HG02571 (cell line): ENCODE data around the gene THADA.
A peak's percentile ranks its signal among the peaks of the same experiment; 100 is the strongest.
"Not testable (repeated sequence)": the region's sequence is repeated elsewhere in the genome, so short reads cannot be mapped to it uniquely, and the experiment has no call there.

ENCODE experiments used
- ATAC-seq: cut with Tn5 transposase; IDR thresholded peaks from one replicate; pipeline ENCODE4 v1.9.1; 2021; ENCODE audit warnings: mild to moderate bottlenecking, moderate library complexity; ENCODE audit not compliant: unreplicated experiment

Gene THADA

DNA sequence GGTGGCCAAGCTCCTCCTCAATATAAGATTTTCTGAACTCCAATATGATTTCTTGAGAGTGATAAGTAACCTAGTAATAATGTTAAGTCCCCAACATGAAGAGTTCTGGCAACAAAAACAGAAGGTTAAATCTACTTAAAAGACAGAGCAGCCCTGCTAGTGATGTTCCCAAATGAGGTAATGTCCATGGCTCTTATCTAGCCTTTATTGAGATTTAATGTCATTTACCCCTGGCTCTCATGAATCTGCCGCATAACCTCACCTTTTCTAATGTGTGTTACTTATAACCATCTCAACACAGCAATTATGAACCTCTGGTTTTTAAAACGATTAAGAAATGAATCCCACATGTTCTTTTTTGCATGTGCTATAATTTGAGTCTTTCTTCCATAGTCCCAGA, 201.9 kb downstream of the THADA start:
- no peak for ATAC-seq

GRCh38 chr2:43391878-43392215, 204.0 kb downstream of the THADA start:
- no peak for ATAC-seq

- ATAC-seq: no peak
Measured at GRCh38 chr2:43391201-43391877, 204.5 kb downstream of the THADA start.

DNA sequence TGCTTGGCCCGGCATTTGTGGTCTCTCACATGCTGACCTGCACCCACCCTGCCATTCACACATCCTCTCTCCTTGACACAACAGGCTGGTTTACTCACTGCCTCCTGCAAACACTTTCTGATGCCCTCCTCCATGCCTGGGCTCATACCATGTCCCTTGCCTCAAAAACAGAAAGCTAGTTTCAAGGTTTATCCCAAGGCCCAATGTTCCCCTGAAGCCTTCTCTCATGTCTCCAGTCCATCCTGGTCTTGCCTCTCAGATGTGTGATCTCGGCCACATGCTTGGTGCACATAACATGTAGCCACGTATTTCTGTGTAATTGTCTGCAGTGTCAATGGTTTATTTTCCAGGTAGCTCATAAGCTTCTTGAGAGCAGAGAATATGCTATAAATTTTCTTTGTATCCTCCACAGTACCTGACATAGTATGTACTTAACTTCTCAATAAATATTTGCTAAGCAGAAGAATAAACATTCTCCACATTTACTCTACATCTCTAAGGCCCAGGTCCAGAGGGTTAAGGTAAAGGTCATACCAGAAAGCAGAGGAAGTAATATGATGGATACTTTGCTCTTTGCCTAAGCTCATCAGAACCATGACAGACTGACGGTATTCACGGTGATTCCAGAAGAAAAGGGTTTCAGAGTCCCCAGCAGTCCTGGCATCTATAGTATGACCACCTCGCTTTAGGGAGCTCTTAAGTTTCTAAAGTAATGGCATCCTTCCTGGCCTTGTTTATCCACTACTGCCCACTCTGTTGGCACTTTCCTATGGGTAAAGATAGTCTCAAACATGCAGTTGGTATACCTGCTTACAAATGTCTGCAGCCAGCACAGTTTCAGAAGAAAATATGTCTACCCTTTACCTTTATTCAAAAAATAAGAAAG, 206.0 kb downstream of the THADA start:
- no peak for ATAC-seq

DNA sequence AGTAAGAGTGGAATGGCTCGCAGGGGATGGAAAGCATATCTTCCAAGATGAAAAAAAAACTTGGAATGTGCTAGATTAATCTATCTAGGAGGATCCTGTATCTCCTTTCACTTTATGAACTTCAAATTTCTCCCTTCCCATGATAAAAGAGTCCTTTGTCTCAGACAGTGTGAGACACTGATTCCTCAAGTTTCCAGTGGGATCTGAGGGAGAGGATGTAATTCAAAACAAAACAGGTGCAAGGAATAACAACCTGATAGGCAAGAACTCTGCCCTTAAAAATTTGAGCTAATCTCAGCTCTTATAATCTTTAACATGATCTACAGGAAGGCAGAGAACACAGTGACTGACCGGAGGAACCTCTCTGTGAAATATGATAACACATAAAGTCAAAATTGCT, 207.5 kb downstream of the THADA start:
- ATAC-seq: no peak

GRCh38 chr2:43387092-43388062, 208.5 kb downstream of the THADA start:
- ATAC-seq: peak; percentile 78

DNA sequence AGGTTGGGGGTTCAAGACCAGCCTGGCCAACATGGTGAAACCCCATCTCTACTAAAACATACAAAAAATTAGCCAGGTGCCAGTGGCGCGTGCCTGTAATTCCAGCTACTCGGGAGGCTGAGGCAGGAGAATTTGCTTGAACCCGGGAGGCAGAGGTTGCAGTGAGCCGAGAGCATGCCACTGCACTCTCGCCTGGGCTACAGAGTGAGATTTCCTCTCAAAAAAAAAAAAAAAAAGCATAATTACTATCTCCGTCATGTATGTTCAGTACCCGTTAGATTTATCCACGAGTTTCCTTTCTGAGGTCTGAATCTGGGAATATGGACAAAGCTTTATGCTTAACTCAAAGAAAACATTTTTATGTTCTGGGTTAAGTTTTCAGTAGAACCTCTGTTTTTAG, 209.2 kb downstream of the THADA start:
- not testable (repeated sequence) for ATAC-seq

- ATAC-seq: no peak
Measured at GRCh38 chr2:43384143-43384542, 211.7 kb downstream of the THADA start.

DNA sequence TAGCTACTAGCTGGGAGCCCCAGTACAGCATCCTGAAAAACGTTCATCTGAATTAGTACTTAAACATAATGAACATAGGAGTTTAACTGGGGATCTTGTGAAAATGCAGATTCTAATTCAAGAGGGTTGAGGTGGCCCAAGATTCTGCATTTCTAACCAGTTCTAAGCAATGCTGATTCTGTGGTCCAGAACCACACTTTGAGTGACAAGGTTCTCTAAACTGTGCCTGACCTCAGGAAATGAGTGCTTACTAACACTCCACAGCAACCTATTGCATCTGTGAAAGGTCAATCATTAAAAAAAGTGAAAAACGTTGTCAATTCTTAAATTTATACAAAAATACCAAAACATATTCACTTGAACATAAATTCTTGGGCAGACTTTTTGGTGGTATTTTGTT, 212.3 kb downstream of the THADA start:
- no peak for ATAC-seq

GRCh38 chr2:43379494-43379893, 216.3 kb downstream of the THADA start:
- ATAC-seq: no peak

- ATAC-seq: no peak
Measured at GRCh38 chr2:43377327-43377726, 218.5 kb downstream of the THADA start.

DNA sequence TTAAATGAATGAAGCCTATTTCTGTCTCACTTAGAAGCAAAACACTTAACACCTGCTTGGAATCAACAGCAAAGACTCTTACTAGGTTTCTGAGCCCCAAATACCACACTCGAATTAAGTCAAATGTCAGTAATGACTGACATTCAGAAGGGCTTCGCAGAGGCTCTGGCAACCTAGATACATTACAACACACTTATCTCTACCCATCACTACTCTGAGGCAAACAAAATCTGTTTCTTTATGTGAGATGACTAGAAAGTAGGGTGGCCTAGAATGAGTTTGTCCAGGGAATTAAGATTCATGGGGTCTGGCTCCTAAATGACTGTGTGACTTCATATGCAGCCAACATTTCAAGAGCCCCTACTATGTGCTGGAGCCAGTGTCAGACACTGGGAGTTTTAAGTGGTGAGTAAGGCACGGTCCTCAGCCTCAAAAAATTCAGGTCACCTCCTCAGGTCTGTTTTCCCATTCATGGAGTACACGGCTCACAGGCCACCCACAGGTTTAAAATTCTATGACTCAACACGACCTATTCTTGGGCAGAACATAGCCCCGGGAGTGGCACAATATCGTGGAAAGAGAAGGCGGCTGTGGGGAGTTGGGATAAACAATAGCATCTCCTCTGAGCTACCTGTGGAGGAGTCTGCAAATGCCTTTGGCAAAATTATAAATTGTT, 219.2 kb downstream of the THADA start:
- no peak for ATAC-seq

DNA sequence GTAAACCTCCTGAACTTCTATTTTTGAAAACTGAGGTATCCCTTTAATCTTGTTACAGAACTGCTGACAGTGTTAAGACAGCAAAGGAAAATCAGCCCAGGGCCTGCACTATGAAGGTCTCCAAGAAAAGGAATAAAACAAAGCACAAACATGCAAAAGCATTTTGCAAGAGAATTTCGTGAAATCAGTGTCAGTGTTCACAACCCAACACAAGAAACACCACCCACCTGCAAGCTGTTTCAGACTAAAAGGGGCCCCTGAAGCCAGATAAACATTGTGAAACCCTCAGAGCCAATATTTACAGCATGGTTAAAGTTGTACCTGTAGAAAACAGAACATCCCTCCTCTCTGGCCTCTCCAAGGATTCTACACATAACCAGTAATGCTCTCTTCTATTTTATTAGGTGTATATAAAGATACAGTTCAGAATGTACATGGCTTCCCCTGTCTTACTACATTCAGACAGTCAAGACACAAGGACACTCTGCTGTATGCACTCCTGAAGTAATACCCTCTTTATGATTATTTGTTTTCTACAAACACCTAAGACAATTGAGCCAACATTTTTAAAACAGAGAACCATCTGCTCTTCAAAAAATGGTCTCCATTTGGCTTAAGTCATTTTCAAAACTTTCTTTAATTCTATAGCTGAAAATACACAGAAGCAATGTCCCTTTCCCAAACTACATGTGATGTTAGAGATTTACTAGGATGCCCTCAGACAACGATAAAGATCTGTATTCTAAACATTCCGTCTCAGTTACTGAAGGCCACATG, 219.9 kb downstream of the THADA start:
- no peak for ATAC-seq

DNA sequence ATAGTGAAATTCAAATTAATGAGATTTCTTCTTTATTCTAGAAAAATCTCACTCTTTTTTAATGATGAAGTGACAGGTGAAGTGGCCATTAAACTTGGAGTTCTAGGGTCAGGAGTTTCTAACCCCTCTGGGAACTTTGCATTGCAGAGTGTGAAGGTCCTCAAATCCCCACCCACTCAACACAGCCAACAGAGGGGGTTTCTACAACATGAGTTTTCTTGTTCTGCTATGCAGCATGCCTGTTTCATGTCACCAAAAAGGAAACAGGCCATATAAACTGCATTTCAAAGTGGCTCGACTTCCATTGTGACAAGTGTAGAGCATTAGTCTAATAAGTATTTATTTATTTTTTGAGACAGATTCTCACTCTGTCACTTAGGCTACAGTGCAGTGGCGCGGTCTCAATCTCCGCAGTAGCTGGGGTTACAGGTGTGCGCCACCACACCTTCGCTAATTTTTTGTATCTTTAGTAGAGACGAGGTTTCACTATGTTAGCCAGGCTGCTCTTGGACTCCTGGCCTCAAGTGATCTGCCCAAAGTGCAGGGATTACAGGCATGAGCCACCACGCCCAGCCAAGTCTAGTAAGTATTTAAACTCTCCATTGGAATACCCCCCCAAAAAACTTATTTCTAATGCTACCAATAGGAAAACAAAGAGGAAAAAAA, 223.3 kb downstream of the THADA start:
- ATAC-seq: no peak

GRCh38 chr2:43370705-43371104, 225.1 kb downstream of the THADA start:
- no peak for ATAC-seq

DNA sequence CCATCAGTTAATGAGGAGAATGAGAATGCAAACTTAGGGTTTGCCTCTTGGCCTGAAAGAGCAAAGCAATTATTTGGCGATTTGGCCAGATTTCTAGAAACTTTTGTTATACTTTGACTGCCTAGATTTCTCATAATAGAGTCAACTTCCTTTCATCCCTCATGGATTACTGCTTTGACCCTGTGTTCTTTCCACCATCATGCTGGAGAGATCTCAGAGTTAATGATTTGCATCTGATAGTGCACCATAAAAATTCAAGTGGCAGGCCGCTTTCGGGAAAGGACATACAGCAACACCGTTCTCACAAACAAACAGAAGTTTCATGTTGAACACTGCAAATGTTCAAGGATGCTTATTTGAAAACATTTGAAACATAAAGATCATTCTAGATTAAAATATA, 225.7 kb downstream of the THADA start:
- no peak for ATAC-seq

- ATAC-seq: no peak
Measured at GRCh38 chr2:43368483-43369385, 227.1 kb downstream of the THADA start.

- no peak for ATAC-seq
Measured at GRCh38 chr2:43367012-43367782, 228.6 kb downstream of the THADA start.
